ENCODE measurements around the gene IQCF5. TPM values are rescaled to one million over a fixed set of nuclear protein-coding genes. Genes with fewer than 3 reads are reported as not detected.

IQCF5 gene
- total RNA-seq, 1 experiment from 2014 or later, result not detected

DNA sequence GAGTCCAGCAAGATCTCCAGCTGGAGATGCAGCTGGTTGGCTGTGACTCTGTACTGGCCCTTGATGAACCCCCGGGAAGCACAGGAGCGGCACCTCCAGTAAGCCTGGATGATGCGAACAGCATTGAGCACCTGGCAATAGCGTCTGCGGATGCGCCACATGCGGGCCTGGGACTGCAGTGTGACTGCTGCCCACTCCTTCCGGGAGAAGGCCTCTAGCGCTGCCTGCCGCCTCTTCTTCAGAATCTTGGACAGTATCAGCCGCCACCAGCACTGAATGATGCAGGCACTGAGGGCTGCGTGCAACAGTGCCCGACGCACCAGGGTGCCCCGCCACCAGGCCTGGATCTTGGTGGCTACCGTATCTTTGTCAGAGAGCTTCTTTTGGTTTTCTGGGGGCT, 19.5 kb upstream of the IQCF5 start:
- no peak overlapping the region for H3K4me3 Mint-ChIP-seq (ENCODE audit: low read depth, unreplicated experiment)
- no TSS peak for BruUV-seq (replicated peaks)
- TF ChIP-seq, protein P1, sequence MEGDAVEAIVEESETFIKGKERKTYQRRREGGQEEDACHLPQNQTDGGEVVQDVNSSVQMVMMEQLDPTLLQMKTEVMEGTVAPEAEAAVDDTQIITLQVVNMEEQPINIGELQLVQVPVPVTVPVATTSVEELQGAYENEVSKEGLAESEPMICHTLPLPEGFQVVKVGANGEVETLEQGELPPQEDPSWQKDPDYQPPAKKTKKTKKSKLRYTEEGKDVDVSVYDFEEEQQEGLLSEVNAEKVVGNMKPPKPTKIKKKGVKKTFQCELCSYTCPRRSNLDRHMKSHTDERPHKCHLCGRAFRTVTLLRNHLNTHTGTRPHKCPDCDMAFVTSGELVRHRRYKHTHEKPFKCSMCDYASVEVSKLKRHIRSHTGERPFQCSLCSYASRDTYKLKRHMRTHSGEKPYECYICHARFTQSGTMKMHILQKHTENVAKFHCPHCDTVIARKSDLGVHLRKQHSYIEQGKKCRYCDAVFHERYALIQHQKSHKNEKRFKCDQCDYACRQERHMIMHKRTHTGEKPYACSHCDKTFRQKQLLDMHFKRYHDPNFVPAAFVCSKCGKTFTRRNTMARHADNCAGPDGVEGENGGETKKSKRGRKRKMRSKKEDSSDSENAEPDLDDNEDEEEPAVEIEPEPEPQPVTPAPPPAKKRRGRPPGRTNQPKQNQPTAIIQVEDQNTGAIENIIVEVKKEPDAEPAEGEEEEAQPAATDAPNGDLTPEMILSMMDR (IDR thresholded peaks at IDR 0.05; ENCODE audit: unreplicated experiment), result no peak
- no peaks in the 10 kb centered on the region for H3K36me3 Mint-ChIP-seq (ENCODE audit: insufficient read depth, unreplicated experiment)
- H3K27me3 Mint-ChIP-seq (ENCODE audit: unreplicated experiment), result no peaks in the 10 kb centered on the region
- H3K9me3 Mint-ChIP-seq (ENCODE audit: low read depth, unreplicated experiment), result no peaks in the 10 kb centered on the region
- intact Hi-C loops (cut with micrococcal nuclease; ENCODE audit: unreplicated experiment), result no loop called here
- CTCF ChIA-PET, result no interaction called here
- DNase-seq, result no peak
- H3K27ac Mint-ChIP-seq (ENCODE audit: unreplicated experiment), result no peak overlapping the region
- H3K4me1 Mint-ChIP-seq (ENCODE audit: low read depth, unreplicated experiment), result peaks cover 18% of the 10 kb centered on the region

DNA sequence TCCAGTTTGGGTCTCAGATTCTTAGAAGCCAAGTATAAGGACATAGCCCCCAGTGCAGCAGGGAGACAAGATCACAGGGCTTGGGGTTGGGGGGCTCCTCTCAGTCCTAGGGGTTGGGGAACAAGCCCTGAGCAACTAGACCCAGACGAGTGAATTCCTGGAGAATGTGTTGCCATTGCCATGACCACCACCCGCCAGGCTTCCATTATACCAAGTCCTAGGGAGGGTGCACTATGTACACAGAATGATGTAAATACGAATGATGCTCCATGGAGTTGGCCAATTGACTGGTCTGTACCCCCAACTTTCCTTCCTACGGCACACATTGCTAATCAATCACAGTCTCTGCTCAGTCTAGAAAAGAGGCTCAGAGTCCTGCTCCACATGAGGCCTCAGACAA, 19.0 kb upstream of the IQCF5 start:
- no peak overlapping the region for H3K4me3 Mint-ChIP-seq (ENCODE audit: low read depth, unreplicated experiment)
- TF ChIP-seq, protein P1 (IDR thresholded peaks at IDR 0.05; ENCODE audit: unreplicated experiment), result no peak
- CTCF ChIA-PET, result no interaction called here
- DNase-seq, result no peak
- no peaks in the 10 kb centered on the region for H3K9me3 Mint-ChIP-seq (ENCODE audit: low read depth, unreplicated experiment)
- intact Hi-C loops (cut with micrococcal nuclease; ENCODE audit: unreplicated experiment), result no loop called here
- H3K36me3 Mint-ChIP-seq (ENCODE audit: insufficient read depth, unreplicated experiment), result no peaks in the 10 kb centered on the region
- no TSS peak for BruUV-seq (replicated peaks)
- H3K4me1 Mint-ChIP-seq (ENCODE audit: low read depth, unreplicated experiment), result peaks cover 18% of the 10 kb centered on the region
- H3K27ac Mint-ChIP-seq (ENCODE audit: unreplicated experiment), result no peak overlapping the region
- H3K27me3 Mint-ChIP-seq (ENCODE audit: unreplicated experiment), result no peaks in the 10 kb centered on the region

DNA sequence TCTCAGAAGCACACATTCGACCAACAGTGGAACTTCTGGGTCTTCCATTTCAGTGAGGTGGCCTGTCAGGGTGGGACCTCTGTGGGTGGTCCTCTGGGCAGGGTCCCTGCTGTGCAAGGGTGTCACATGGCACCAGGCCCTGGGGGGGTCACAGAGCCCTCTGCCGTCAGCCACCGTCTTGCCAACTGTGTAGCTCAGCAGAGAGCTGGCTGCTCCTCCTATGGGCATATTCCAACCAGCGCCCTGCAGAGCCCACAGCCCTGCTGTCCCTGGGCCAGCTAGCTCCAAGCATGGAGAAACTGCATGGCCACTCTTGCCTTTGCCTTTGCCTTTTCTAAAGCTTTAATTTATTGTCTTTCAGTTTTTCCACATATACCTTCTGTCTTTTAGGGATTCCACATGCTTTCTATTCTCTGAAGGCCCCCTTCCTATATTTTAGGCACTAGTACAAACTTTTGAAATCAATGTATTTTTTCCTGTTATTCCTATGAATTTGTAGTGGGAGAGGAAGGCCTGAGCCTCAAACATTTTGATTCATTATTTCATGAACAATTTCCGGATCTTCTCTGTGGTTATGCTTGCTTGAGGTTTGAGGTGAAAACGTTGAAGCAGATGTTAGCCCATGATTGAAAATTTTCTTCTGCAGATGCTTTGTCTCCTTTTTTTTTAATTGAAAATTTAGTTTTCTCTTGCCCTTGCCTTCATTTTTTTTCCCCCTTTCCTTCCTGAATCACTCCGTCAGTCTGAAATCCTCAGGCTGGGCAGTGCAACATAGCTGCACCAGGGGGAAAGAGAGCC, 16.0 kb upstream of the IQCF5 start:
- CTCF ChIA-PET, result no interaction called here
- intact Hi-C loops (cut with micrococcal nuclease; ENCODE audit: unreplicated experiment), result no loop called here
- Mint-ChIP-seq H3K4me3 (ENCODE audit: low read depth, unreplicated experiment) (no peak overlapping the region), H3K27ac (ENCODE audit: unreplicated experiment) (no peak overlapping the region), H3K9me3 (ENCODE audit: low read depth, unreplicated experiment) (no peaks in the 10 kb centered on the region), H3K36me3 (ENCODE audit: insufficient read depth, unreplicated experiment) (no peaks in the 10 kb centered on the region), H3K4me1 (ENCODE audit: low read depth, unreplicated experiment) (peaks cover 8% of the 10 kb centered on the region), H3K27me3 (ENCODE audit: unreplicated experiment) (no peaks in the 10 kb centered on the region)
- TF ChIP-seq, protein P1 (IDR thresholded peaks at IDR 0.05; ENCODE audit: unreplicated experiment), result no peak
- DNase-seq, result no peak
- no TSS peak for BruUV-seq (replicated peaks)

DNA sequence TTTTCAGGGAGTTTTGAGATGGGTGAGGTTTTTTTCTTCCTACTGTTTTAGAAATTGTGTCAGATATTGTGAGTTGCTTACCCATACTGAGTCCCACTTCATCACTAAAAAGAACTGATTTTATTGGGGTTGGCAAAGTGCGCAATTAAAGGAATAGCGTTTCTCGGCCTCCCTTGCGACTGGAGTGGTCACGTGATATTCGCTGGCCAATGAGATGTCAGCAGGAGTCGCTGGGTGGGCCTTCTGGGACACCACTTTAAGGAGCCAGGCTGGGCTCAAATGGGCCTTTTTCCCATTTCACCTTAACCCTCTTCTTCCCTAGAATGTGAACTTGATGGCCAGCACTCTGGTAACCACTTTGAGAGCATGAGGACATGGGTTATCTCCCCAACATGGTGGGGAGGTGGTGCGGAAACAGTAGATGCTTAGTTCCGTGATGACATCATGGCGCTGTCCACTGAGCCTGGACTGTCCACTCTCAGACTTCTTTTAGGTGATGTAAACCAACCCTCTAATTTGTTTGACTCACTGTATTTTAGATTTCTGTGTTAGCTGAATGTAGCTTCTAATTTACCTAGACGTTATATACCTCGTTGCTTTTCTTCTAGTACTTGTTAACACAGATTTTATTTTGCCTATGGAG, 13.2 kb upstream of the IQCF5 start:
- intact Hi-C loops (cut with micrococcal nuclease; ENCODE audit: unreplicated experiment), result no loop called here
- no peak for DNase-seq
- Mint-ChIP-seq H3K27me3 (ENCODE audit: unreplicated experiment) (no peaks in the 10 kb centered on the region), H3K36me3 (ENCODE audit: insufficient read depth, unreplicated experiment) (no peaks in the 10 kb centered on the region), H3K4me3 (ENCODE audit: low read depth, unreplicated experiment) (no peak overlapping the region), H3K27ac (ENCODE audit: unreplicated experiment) (no peak overlapping the region), H3K9me3 (ENCODE audit: low read depth, unreplicated experiment) (no peaks in the 10 kb centered on the region), H3K4me1 (ENCODE audit: low read depth, unreplicated experiment) (peaks cover 8% of the 10 kb centered on the region)
- TF ChIP-seq, protein P1 (IDR thresholded peaks at IDR 0.05; ENCODE audit: unreplicated experiment), result no peak
- CTCF ChIA-PET, result no interaction called here
- BruUV-seq (replicated peaks), result no TSS peak
